Neuron (in vitro differentiated cells): ENCODE data around the gene SNTG2.

ENCODE experiments used
- H2AFZ ChIP-seq: one replicate; pipeline ENCODE4 v1.6.1; 2013; ENCODE audit warnings: low read depth, mild to moderate bottlenecking, inconsistent platforms, low read length, moderate library complexity
- H3K27me3 ChIP-seq: one replicate; pipeline ENCODE4 v1.6.1; 2013; ENCODE audit warnings: low read length; ENCODE audit not compliant: insufficient read depth
- H3K36me3 ChIP-seq: one replicate; pipeline ENCODE4 v1.6.1; 2013; ENCODE audit warnings: low read length; ENCODE audit not compliant: insufficient read depth
- H3K4me1 ChIP-seq: one replicate; pipeline ENCODE4 v1.6.1; 2013; ENCODE audit warnings: low read length; ENCODE audit not compliant: insufficient read depth
- H3K4me3 ChIP-seq: 2 replicates; pipeline ENCODE4 v1.5.1; 2013; ENCODE audit warnings: mild to moderate bottlenecking, low read length, moderate library complexity
- H3K9me3 ChIP-seq: one replicate; pipeline ENCODE4 v1.6.1; 2013; ENCODE audit warnings: low read length

Gene SNTG2

DNA sequence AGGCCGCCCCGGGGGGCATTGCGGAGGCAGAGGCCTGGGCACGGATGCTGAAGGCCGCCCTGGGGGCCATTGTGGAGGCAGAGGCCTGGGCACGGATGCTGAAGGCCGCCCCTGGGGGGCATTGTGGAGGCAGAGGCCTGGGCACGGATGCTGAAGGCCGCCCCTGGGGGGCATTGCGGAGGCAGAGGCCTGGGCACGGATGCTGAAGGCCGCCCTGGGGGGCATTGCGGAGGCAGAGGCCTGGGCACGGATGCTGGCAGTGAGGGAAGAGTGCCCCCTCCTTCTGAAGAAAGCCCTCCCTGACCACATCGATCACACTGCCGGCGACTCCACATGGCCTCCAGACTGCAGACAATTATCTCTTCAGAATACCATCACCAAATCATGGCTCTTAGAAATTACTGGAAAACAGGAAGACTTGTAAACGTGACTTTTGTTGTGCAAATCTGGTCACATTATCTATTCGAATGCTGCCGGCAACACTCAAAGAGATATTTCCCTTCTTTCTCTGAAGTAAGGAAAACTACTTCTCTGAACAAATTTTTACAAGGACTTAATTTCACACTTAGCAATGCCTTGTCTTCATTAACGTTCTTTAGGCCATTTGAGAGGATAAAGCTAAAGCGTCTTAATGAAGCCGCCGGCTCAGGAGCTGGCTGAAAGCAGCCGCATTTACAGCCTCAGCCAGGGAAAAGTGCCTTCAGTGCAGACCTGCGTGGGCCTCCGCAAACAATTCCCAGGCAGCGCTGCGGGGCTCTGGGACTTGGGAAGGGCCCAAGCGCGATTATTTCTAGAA lies 18.1 kb upstream of the SNTG2 start:
- H3K27me3 ChIP-seq, result no peaks in the 10 kb centered on the region
- H3K4me1 ChIP-seq, result peaks cover 3% of the 10 kb centered on the region
- no peak overlapping the region for H3K4me3 ChIP-seq
- H3K9me3 ChIP-seq, result no peaks in the 10 kb centered on the region
- H3K36me3 ChIP-seq, result no peaks in the 10 kb centered on the region
- no peak overlapping the region for H2AFZ ChIP-seq

DNA sequence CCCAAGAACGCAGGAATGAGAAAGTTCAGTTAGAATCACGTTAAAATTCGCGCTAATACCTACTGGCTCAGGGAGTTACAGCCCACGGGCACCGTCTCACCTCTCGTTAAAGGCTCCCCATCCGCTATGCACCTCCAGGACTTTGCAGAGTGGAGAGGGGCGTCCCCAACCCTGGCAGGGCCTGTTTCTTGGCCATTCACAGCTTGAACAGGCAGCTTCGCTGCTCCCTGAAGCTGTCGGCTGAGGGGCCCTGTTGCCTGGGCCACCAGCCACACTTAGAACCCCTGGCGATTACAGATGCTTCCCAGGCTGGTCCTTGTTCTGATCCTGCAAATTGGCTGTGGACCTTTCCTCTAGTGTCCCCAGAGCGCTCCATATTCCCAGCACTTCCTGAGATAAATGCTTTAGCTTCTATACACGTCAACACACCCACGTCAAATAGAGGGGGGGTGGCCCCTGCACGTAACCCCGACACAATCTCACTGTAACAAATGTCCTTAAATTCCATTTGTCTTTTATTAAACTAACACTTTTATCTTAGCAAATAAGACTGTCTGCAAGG lies 16.8 kb upstream of the SNTG2 start:
- Histone ChIP-seq H3K36me3 (no peaks in the 10 kb centered on the region), H3K9me3 (no peaks in the 10 kb centered on the region), H3K4me1 (peaks cover 3% of the 10 kb centered on the region), H3K4me3 (no peak overlapping the region), H2AFZ (no peak overlapping the region), H3K27me3 (no peaks in the 10 kb centered on the region)

DNA sequence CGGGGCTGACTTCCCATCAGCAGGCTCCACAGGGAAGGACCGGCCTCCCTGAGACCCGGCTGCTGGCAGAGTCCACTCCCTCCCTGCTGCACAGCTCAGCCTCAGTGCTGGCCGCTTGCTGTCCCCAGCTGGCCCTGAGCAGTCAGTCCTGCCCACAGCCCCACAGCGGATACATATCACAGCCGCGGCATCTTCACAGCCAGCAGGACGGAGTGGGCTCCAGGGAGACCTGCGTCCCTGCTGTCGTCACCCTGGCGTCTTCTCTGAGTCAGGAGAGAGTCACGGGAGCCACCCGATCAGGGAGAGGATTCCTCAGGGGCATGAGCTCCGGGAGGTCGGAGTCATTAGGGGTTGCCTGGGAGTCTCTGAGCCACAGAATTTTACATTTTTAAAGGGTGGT lies 13.1 kb upstream of the SNTG2 start:
- Histone ChIP-seq H3K36me3 (no peaks in the 10 kb centered on the region), H2AFZ (no peak overlapping the region), H3K27me3 (no peaks in the 10 kb centered on the region), H3K4me3 (no peak overlapping the region), H3K9me3 (no peaks in the 10 kb centered on the region), H3K4me1 (peaks cover 3% of the 10 kb centered on the region)

DNA sequence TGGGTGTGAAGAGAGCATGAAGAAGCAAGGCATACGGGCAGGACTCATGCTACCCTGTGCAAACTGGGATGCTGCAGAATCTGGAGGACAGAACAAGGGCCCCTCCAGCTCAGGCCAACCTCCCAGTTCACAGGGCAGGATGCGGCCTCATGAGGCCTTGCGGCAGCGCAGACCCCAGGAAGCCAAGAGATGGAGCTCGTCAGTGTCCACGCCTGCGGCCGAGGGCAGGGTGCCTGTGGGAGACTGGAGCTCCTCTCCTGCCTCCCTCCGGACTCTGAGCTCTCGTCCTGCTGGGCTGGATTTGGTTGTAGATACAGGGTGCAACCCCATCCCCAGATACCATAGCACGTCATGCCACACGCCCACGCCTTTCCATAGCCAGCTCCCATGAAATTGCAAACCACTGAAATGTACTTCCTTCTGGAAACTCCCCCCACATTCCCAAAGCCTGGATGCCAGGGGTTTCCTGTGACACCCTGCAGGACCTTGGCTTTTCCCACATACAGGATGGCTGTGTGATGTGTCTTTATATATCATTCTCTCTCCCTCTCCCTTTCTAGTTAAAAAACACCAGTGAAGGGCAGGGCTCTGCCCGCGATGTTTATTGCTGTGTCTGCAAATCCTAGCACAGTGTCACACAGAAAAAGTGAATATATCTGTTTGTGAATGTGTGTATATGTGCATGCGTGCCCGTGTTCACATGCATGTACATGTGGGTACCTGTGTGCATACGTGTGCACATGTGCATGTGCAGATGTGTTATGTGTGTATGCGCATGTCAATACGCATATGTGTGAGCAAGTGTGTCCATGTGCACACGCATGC lies 12.3 kb upstream of the SNTG2 start:
- Histone ChIP-seq H2AFZ (no peak overlapping the region), H3K9me3 (no peaks in the 10 kb centered on the region), H3K27me3 (no peaks in the 10 kb centered on the region), H3K36me3 (no peaks in the 10 kb centered on the region), H3K4me1 (no peaks in the 10 kb centered on the region), H3K4me3 (no peak overlapping the region)

DNA sequence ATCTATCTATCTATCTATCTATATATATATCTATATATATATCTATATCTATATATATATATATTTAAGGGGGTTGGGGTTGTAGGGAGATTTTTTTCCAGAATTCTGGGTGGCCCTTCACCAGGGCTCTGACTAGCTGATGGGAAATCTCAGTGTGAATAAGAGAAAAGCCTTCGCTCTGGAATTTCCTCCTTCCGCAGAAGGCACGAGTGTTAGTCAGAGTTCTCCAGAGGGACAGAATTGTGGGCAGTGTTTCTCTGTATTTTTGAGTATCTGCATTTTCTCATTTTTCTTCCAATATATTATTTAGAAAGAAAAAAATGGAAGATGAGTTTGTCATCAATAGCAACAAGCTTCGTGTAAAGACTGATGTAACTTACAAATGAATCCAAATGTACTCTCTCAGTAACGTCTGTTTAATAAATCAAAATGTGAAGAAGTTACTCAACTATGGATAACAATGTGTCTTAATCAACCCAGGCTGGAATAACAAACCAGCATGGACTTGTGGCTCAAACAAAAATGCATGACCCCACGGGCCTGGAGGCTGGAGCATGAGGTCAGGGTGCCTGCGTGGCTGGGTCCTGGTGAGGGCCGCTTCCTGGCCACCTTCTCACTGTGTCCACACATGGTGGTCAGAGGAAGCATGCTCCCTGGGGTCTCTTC lies 10.6 kb upstream of the SNTG2 start:
- H3K4me3 ChIP-seq, result no peak overlapping the region
- H3K4me1 ChIP-seq, result no peaks in the 10 kb centered on the region
- H3K36me3 ChIP-seq, result no peaks in the 10 kb centered on the region
- no peaks in the 10 kb centered on the region for H3K27me3 ChIP-seq
- peaks cover 3% of the 10 kb centered on the region for H3K9me3 ChIP-seq
- no peak overlapping the region for H2AFZ ChIP-seq

DNA sequence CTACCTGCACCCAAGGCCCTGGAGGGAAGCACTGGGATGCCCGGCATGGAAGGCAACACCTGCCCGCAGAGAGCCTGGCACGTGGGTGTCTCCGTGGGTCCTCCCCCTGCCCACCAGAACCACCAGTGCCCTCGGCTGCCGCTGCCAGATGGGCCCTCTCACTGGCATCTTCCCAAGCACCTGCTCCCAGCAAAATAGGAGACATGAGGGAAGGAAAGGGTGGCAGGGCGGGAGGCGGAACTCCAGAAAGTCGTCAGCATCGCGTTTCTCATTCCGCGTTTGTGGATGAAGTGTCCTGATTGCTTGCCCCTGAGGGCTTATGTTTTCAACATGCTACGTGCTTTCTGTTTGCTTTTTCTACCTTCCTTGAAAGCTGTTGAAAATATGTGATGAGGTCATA lies 8.8 kb upstream of the SNTG2 start:
- Histone ChIP-seq H2AFZ (no peak overlapping the region), H3K4me1 (no peaks in the 10 kb centered on the region), H3K4me3 (no peak overlapping the region), H3K36me3 (no peaks in the 10 kb centered on the region), H3K9me3 (peaks cover 3% of the 10 kb centered on the region), H3K27me3 (no peaks in the 10 kb centered on the region)

DNA sequence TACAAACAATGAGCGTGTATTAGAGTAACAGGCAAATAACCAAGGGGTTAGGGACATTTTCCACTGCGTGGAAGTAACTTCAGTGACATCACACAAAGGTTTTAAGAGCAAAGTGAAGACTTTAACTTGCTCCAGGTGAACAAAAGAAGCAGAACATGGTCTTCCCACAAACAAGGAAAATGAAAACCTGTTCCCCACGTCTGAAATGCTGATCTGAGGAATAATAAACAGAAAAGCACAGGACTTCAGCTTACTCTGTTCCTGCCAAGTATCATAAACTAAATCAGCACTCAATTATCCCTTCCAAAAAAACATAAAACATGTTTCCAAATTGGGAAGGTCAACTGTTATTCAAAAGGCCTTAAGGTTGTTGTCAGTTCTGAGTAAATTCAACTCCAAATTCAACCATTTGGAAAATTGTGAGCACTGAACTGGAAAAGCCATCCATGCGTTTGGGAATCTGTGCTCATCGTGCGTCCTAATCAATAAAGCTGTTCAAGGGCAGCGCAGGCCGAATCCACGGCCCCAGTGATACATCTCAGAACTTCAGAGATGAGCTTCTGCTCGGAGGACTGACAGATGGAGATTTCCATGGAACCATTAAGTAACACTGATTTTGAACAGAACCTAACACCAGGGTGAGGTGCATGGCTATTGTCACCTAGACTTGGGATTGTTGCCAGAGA lies 7.7 kb upstream of the SNTG2 start:
- Histone ChIP-seq H3K4me3 (no peak overlapping the region), H3K4me1 (no peaks in the 10 kb centered on the region), H3K27me3 (peaks cover 7% of the 10 kb centered on the region), H3K36me3 (no peaks in the 10 kb centered on the region), H2AFZ (no peak overlapping the region), H3K9me3 (peaks cover 3% of the 10 kb centered on the region)

DNA sequence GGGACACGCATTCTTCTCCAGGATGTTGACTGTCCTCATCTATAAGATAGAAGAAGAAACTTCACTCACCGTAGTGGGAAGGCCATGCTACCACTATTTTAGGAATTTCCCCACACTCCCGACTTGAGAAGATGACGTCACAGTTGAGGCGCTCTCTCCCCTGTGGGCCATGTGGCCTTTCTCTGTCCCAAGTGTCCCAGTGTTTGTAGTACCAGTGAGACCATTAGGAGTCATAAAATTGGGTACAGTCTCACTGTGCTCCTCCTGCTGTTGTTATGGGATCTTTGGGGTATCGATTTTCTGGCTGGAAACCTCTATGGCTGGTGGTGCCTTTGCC lies 7.2 kb upstream of the SNTG2 start:
- Histone ChIP-seq H3K36me3 (no peaks in the 10 kb centered on the region), H3K27me3 (peaks cover 11% of the 10 kb centered on the region), H3K4me3 (no peak overlapping the region), H3K9me3 (peaks cover 3% of the 10 kb centered on the region), H2AFZ (no peak overlapping the region), H3K4me1 (no peaks in the 10 kb centered on the region)

DNA sequence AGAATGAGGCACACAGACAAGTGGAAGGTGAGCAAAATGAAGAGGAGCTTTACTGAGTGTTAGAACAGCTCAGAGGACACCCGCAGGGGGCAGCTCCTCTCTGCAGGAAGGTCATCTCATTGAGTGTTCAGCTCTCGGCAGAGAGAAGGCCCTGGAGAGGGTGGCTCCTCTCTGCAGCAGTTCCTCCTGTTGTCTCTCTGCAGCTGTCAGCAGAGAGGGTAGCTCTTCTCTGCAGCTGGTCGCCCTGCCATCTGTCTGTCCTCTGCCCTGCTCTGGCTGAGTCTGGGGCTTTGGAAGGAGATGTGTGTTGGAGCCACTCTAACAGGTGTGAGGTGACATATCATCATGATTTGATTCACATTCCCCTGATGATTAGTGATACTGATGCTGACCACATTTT lies 6.8 kb upstream of the SNTG2 start:
- Histone ChIP-seq H3K36me3 (no peaks in the 10 kb centered on the region), H3K4me1 (no peaks in the 10 kb centered on the region), H3K27me3 (peaks cover 15% of the 10 kb centered on the region), H3K4me3 (no peak overlapping the region), H3K9me3 (peaks cover 3% of the 10 kb centered on the region), H2AFZ (no peak overlapping the region)

DNA sequence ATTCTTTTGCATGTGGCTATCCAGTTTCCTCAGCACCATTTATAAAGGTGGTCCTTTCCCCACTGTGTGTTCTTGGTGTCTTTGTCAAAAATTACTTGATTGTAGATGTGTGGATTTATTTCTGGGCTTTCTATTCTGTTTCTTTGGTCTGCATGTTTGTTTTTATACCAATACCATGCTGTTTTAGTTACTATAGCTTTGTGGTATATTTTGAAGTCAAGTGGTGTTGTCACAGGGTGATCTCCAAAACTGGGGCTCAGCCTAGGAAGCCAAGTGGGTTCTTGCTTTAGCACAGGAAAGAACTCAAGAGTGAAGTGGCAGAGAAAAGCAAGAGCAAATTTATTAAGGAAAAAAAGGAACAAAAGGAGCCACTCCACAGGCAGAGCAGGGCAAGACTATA lies 6.0 kb upstream of the SNTG2 start:
- Histone ChIP-seq H3K36me3 (no peaks in the 10 kb centered on the region), H3K9me3 (peaks cover 3% of the 10 kb centered on the region), H3K4me3 (no peak overlapping the region), H2AFZ (no peak overlapping the region), H3K27me3 (peaks cover 23% of the 10 kb centered on the region), H3K4me1 (no peaks in the 10 kb centered on the region)

DNA sequence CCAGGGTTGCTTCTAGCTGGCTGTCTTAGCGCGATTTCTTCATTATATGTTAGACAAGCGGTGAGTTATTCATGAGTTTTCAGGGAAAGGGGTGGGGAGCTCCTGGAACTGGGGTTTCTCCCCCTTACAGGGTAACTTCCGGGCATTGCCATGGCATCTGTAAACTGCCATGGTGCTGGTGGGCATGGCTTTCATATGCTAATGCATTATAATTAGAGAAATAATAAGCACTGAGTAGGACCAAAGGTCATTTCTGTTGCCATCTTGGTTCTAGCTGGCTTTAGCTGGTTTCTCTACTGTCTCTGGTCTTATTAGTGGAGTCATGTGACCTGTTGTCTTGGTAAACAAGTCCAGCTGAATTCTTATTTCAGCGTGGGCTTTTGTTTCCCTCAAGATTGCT lies 5.5 kb upstream of the SNTG2 start:
- Histone ChIP-seq H3K9me3 (peaks cover 3% of the 10 kb centered on the region), H3K4me3 (no peak overlapping the region), H3K27me3 (peaks cover 27% of the 10 kb centered on the region), H2AFZ (no peak overlapping the region), H3K4me1 (peaks cover 3% of the 10 kb centered on the region), H3K36me3 (no peaks in the 10 kb centered on the region)

DNA sequence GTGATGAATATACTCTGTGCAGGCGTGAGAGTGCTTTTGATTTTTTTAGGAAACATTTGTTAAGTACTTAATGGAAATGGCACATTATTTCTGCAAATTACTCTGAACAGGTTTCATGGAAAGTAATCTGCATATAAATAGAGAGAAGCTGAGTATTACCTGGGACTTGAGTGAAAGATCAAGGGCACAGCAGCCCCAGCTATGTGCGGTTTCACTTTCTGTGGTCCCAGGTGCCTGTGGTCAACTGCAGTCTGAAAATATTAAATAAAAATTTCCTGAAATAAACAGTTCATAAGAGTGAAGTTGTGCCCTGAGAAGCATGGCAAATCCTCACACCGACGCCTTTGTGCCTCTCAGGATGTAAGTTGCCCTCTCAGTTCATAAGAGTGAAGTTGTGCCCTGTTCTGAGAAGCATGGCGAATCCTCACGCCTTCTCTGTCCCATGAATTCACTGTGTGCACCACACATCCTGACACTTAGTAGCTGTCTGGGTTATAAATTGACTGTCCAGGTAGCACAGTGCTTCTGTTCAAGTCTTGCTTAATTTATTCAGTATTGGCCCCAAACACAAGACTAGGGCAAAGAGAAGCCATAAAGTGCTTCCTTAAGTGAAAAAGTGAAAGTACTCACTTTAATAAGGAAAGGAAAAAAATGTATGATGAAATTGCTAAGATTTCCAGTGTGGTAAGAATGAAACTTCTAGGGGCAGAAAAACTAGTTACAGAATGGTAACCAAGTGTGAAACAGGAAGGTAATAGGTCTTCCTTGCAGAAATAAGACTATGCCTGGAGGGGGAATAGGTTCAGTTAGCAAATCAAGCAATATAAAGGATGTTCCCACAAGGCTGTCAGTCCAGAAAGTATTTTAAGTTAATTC lies 4.3 kb upstream of the SNTG2 start:
- H3K4me1 ChIP-seq, result peaks cover 3% of the 10 kb centered on the region
- no peaks in the 10 kb centered on the region for H3K36me3 ChIP-seq
- no peak overlapping the region for H3K4me3 ChIP-seq
- no peak overlapping the region for H2AFZ ChIP-seq
- peaks cover 3% of the 10 kb centered on the region for H3K9me3 ChIP-seq
- H3K27me3 ChIP-seq, result peaks cover 32% of the 10 kb centered on the region
